DMS114 treated with DMSO at 0.1 percent for 48 hours (cell line): ENCODE data around the gene ZNF525.
"Not testable (repeated sequence)": the region's sequence is repeated elsewhere in the genome, so short reads cannot be mapped to it uniquely, and the experiment has no call there.

ENCODE experiments used
- DNase-seq: peaks from one replicate; lab custom pipeline; 2025; ENCODE audit not compliant: unreplicated experiment; lab: John Stamatoyannopoulos, UW

ZNF525 gene

GRCh38 chr19:53394974-53395839 lies 29.7 kb downstream of the ZNF525 start, which contains the start of gene ZNF765:
Gene ZNF765 (plus strand): TSS chr19:53395149. CDS start chr19:53398016, 2,867 bp downstream.
- peak; percentile 86 for DNase-seq

- not testable (repeated sequence) for DNase-seq
Observed at GRCh38 chr19:53395840-53396524, 30.5 kb downstream of the ZNF525 start.

- no peak for DNase-seq
Observed at GRCh38 chr19:53396525-53396868, 31.0 kb downstream of the ZNF525 start.

GRCh38 chr19:53397918-53398317 lies 32.4 kb downstream of the ZNF525 start:
- DNase-seq: not testable (repeated sequence)

- no peak for DNase-seq
Observed at GRCh38 chr19:53409505-53410204, 44.1 kb downstream of the ZNF525 start.

- not testable (repeated sequence) for DNase-seq
Observed at GRCh38 chr19:53420520-53421315, 55.2 kb downstream of the ZNF525 start.

GRCh38 chr19:53422551-53422950 lies 57.0 kb downstream of the ZNF525 start:
- no peak for DNase-seq

GRCh38 chr19:53423074-53423473 lies 57.6 kb downstream of the ZNF525 start:
- DNase-seq: not testable (repeated sequence)

- DNase-seq: not testable (repeated sequence)
Observed at GRCh38 chr19:53423680-53424079, 58.2 kb downstream of the ZNF525 start.

- DNase-seq: no peak
Observed at GRCh38 chr19:53424968-53425597, 59.6 kb downstream of the ZNF525 start.

GRCh38 chr19:53431399-53432087 lies 66.0 kb downstream of the ZNF525 start, which contains the start of gene ZNF761:
Gene ZNF761 (plus strand): TSS chr19:53431984. CDS start chr19:53447269, 15,285 bp downstream.
- DNase-seq: peak; percentile 84

GRCh38 chr19:53432088-53432661 lies 66.7 kb downstream of the ZNF525 start:
- DNase-seq: no peak
